ENCODE results near the gene WDR74.
"Not testable (repeated sequence)": the region's sequence is repeated elsewhere in the genome, so short reads cannot be mapped to it uniquely, and the experiment has no call there.

WDR74 gene

GRCh38 chr11:62859281-62859703 lies 19.9 kb upstream of the WDR74 start:
- DNase-seq: not testable (repeated sequence)

- DNase-seq: no peak
These were observed 18.8 kb upstream of the WDR74 start for GRCh38 chr11:62858201-62858600.

GRCh38 chr11:62857541-62857982 lies 18.2 kb upstream of the WDR74 start:
- DNase-seq: no peak

- DNase-seq: no peak
These were observed 17.0 kb upstream of the WDR74 start for GRCh38 chr11:62856333-62856895.

GRCh38 chr11:62855571-62856332 lies 16.4 kb upstream of the WDR74 start:
- peak; percentile 90 for DNase-seq

- DNase-seq: no peak
These were observed 15.6 kb upstream of the WDR74 start for GRCh38 chr11:62854825-62855570.

- no peak for DNase-seq
These were observed 14.8 kb upstream of the WDR74 start for GRCh38 chr11:62854013-62854824.

- no peak for DNase-seq
These were observed 14.0 kb upstream of the WDR74 start for GRCh38 chr11:62853279-62853965.

GRCh38 chr11:62852523-62853188 lies 13.3 kb upstream of the WDR74 start:
- no peak for DNase-seq

GRCh38 chr11:62851807-62852522 lies 12.6 kb upstream of the WDR74 start:
- DNase-seq: no peak

- no peak for DNase-seq
These were observed 11.8 kb upstream of the WDR74 start for GRCh38 chr11:62850911-62851806.

GRCh38 chr11:62847767-62848314 lies 8.5 kb upstream of the WDR74 start:
- no peak for DNase-seq

GRCh38 chr11:62846177-62846576 lies 6.8 kb upstream of the WDR74 start:
- no peak for DNase-seq

- DNase-seq: no peak
These were observed 4.8 kb upstream of the WDR74 start for GRCh38 chr11:62844154-62844553.

- no peak for DNase-seq
These were observed 4.1 kb upstream of the WDR74 start for GRCh38 chr11:62843466-62843865.

- not testable (repeated sequence) for DNase-seq
These were observed 3.5 kb upstream of the WDR74 start for GRCh38 chr11:62842891-62843290.

GRCh38 chr11:62842171-62842741 lies 2.9 kb upstream of the WDR74 start:
- no peak for DNase-seq

- DNase-seq: peak; percentile 99
These were observed 2.2 kb upstream of the WDR74 start for GRCh38 chr11:62841361-62842170.

Measured in NCI-H1694 treated with DMSO at 0.1 percent for 48 hours (cell line).